ENCODE results near the gene FGF3. TPM values are rescaled to one million over a fixed set of nuclear protein-coding genes. Genes with fewer than 3 reads are reported as not detected.

FGF3 gene
- total RNA-seq, 1 donor from 2014 or later = not detected

GRCh38 chr11:69825941-69826340 lies 6.7 kb upstream of the FGF3 start:
- TF ChIP-seq CTCF (conservative IDR thresholded peaks at IDR 0.05) = no peak
- Mint-ChIP-seq H3K9me3 (no peaks in the 10 kb centered on the region), H3K36me3 (ENCODE audit: low read depth) (no peaks in the 10 kb centered on the region), H3K4me3 (no peak overlapping the region), H3K27me3 (ENCODE audit: low read depth) (peaks cover 52% of the 10 kb centered on the region), H3K4me1 (peaks cover 10% of the 10 kb centered on the region), H3K27ac (ENCODE audit: unreplicated experiment) (no peak overlapping the region)
- no peak for DNase-seq (ENCODE audit: low read depth, low spot score)

- no peak for DNase-seq (ENCODE audit: low read depth, low spot score)
- TF ChIP-seq CTCF (conservative IDR thresholded peaks at IDR 0.05) = no peak
- Mint-ChIP-seq H3K9me3 (no peaks in the 10 kb centered on the region), H3K4me1 (peaks cover 10% of the 10 kb centered on the region), H3K27me3 (ENCODE audit: low read depth) (peaks cover 55% of the 10 kb centered on the region), H3K4me3 (no peak overlapping the region), H3K36me3 (ENCODE audit: low read depth) (no peaks in the 10 kb centered on the region), H3K27ac (ENCODE audit: unreplicated experiment) (no peak overlapping the region)
Observed at GRCh38 chr11:69825037-69825834, 6.0 kb upstream of the FGF3 start.

GRCh38 chr11:69823641-69824265 lies 4.5 kb upstream of the FGF3 start:
- H3K4me1 Mint-ChIP-seq = peaks cover 8% of the 10 kb centered on the region

GRCh38 chr11:69822676-69823494 lies 3.7 kb upstream of the FGF3 start:
- no peak overlapping the region for H3K27ac Mint-ChIP-seq (ENCODE audit: unreplicated experiment)
- H3K4me1 Mint-ChIP-seq = no peaks in the 10 kb centered on the region
- no peak for DNase-seq (ENCODE audit: low read depth, low spot score)
- peaks cover 71% of the 10 kb centered on the region for H3K27me3 Mint-ChIP-seq (ENCODE audit: low read depth)
- TF ChIP-seq CTCF (conservative IDR thresholded peaks at IDR 0.05) = no peak
- H3K36me3 Mint-ChIP-seq (ENCODE audit: low read depth) = no peaks in the 10 kb centered on the region
- H3K9me3 Mint-ChIP-seq = no peaks in the 10 kb centered on the region
- H3K4me3 Mint-ChIP-seq = no peak overlapping the region

More at GRCh38 chr11:69823641-69824265, 4.5 kb upstream of the FGF3 start:
- no peak overlapping the region for H3K4me3 Mint-ChIP-seq
- H3K9me3 Mint-ChIP-seq = no peaks in the 10 kb centered on the region
- no peak overlapping the region for H3K27ac Mint-ChIP-seq (ENCODE audit: unreplicated experiment)
- no peak for DNase-seq (ENCODE audit: low read depth, low spot score)
- TF ChIP-seq CTCF (conservative IDR thresholded peaks at IDR 0.05) = no peak
- peaks cover 68% of the 10 kb centered on the region for H3K27me3 Mint-ChIP-seq (ENCODE audit: low read depth)
- no peaks in the 10 kb centered on the region for H3K36me3 Mint-ChIP-seq (ENCODE audit: low read depth)

GRCh38 chr11:69821511-69822040 lies 2.4 kb upstream of the FGF3 start:
- no peak overlapping the region for H3K4me3 Mint-ChIP-seq
- H3K27ac Mint-ChIP-seq (ENCODE audit: unreplicated experiment) = no peak overlapping the region
- H3K9me3 Mint-ChIP-seq = no peaks in the 10 kb centered on the region
- no peaks in the 10 kb centered on the region for H3K36me3 Mint-ChIP-seq (ENCODE audit: low read depth)
- peaks cover 81% of the 10 kb centered on the region for H3K27me3 Mint-ChIP-seq (ENCODE audit: low read depth)
- TF ChIP-seq CTCF (conservative IDR thresholded peaks at IDR 0.05) = no peak
- DNase-seq (ENCODE audit: low read depth, low spot score) = no peak
- no peaks in the 10 kb centered on the region for H3K4me1 Mint-ChIP-seq

All from neural crest cell (in vitro differentiated cells).